K562 (cell line): ENCODE data around the gene BPIFB2. TPM values are rescaled to one million over a fixed set of nuclear protein-coding genes. Genes with fewer than 3 reads are reported as not detected.

Experiments used
- ATAC-seq: fragments of 200-7000 bp; cut with Tn5 transposase; 3 replicates; pipeline ENCODE4 v1.9.1; 2020; ENCODE audit warnings: moderate library complexity
- BruUV-seq: library from RNA; stranded (reverse); fragments of 400-500 nt; replicated peaks from 2 replicates; lab custom pipeline; 2021; lab: Mats Ljungman, UMichigan
- CTCF ChIA-PET: fragments of 300-600 bp; formaldehyde crosslinking; extraction: SDS; loops from one replicate; lab custom pipeline; 2021; ENCODE audit warnings: low intra/inter-chr PET ratio; lab: Yijun Ruan, JAX
- POLR2A ChIA-PET: fragments of 300-600, 350-650 bp; sonication (Branson Sonifier 250); formaldehyde crosslinking; extraction: SDS; loops from one replicate; lab custom pipeline; 2021; ENCODE audit warnings: antibody characterized with exemption, inconsistent platforms; lab: Yijun Ruan, JAX
- DNase-seq, 4 experiments: peaks; one replicate each; pipeline versions ENCODE4 v3.0.0 to v3.0.0-alpha.2; 2011 to 2018; ENCODE audit warnings: low spot score in 3 of 4, mixed read lengths in 3 of 4; ENCODE audit errors: extremely low read depth in 1 of 4
- FAIRE-seq: peaks from 2 replicates; lab custom pipeline; 2011; peaks lifted over from hg19 to GRCh38; lab: Jason Lieb, UNC
- H2AFZ ChIP-seq: 2 replicates; pipeline ENCODE4 v1.6.0; 2011; ENCODE audit warnings: low read depth, low read length, control low read depth, inconsistent platforms
- H3K27ac ChIP-seq: fragments of 200-600 bp; 3 replicates; pipeline ENCODE4 v1.8.0; 2011; ENCODE audit warnings: low read depth, mild to moderate bottlenecking, control low read depth, inconsistent platforms, low read length, moderate library complexity, mixed read lengths; ENCODE audit errors: extremely low read depth
- H3K27me3 ChIP-seq, 2 experiments: fragments of 300-600 bp in 1 of 2; 2 replicates in 1 of 2; 3 replicates in 1 of 2; pipeline versions ENCODE4 v1.6.0 to v1.8.0; 2011; ENCODE audit warnings: inconsistent platforms in 2 of 2, low read length in 2 of 2, mild to moderate bottlenecking in 1 of 2, mixed read lengths in 1 of 2, moderate library complexity in 1 of 2; ENCODE audit not compliant: control insufficient read depth in 2 of 2, insufficient read depth in 2 of 2
- H3K36me3 ChIP-seq: fragments of 300-600 bp; 3 replicates; pipeline ENCODE4 v1.8.0; 2011; ENCODE audit warnings: mild to moderate bottlenecking, low read length, inconsistent platforms; ENCODE audit not compliant: control insufficient read depth, insufficient read depth
- H3K4me1 ChIP-seq, 2 experiments: fragments of 200-600 bp in 1 of 2; replicated peaks in 1 of 2; 2 replicates in 1 of 2; 3 replicates in 1 of 2; pipeline versions ENCODE4 v1.5.1 to v1.8.0; 2011; ENCODE audit warnings: inconsistent platforms in 2 of 2, low read length in 2 of 2, mild to moderate bottlenecking in 1 of 2, mixed read lengths in 1 of 2, moderate library complexity in 1 of 2; ENCODE audit not compliant: control insufficient read depth in 2 of 2, insufficient read depth in 2 of 2
- H3K4me2 ChIP-seq: 2 replicates; pipeline ENCODE4 v1.6.1; 2011; ENCODE audit warnings: low read length, control low read depth, inconsistent platforms, mixed read lengths; ENCODE audit not compliant: insufficient read depth
- H3K4me3 ChIP-seq: fragments of 200-600 bp; sonication (generic), shearing (Covaris generic); 2 replicates; pipeline ENCODE4 v1.5.1; 2016; ENCODE audit warnings: control low read depth, inconsistent platforms
- H3K79me2 ChIP-seq: fragments of 200-600 bp; 3 replicates; pipeline ENCODE4 v1.8.0; 2011; ENCODE audit warnings: low read length, inconsistent platforms; ENCODE audit not compliant: control insufficient read depth, insufficient read depth
- H3K9ac ChIP-seq, 2 experiments: 2 replicates each; pipeline versions ENCODE4 v1.6.0 to v1.6.1; 2011; ENCODE audit warnings: low read depth in 2 of 2, low read length in 2 of 2, control low read depth in 1 of 2, inconsistent platforms in 1 of 2, mild to moderate bottlenecking in 1 of 2, mixed read lengths in 1 of 2; ENCODE audit not compliant: insufficient read depth in 1 of 2
- H3K9me1 ChIP-seq: one replicate; pipeline ENCODE4 v1.6.0; 2011; ENCODE audit warnings: inconsistent platforms, mild to moderate bottlenecking, low read length, moderate library complexity; ENCODE audit not compliant: control insufficient read depth, insufficient read depth
- H3K9me3 ChIP-seq: replicated peaks from 2 replicates; pipeline ENCODE4 v1.5.1; 2011; ENCODE audit warnings: low read depth, low read length, inconsistent platforms; ENCODE audit not compliant: control insufficient read depth, insufficient read depth
- H4K20me1 ChIP-seq: replicated peaks from 2 replicates; pipeline ENCODE4 v1.6.1; 2011; ENCODE audit warnings: low read length, inconsistent platforms, mixed read lengths; ENCODE audit not compliant: control insufficient read depth, insufficient read depth
- ATF1 ChIP-seq, 2 experiments: fragments of 450-650 bp in 1 of 2; IDR thresholded peaks; 2 replicates each; pipeline ENCODE4 v1.6.1; 2016; ENCODE audit warnings: missing compliant biosample characterization in 1 of 2, missing genetic modification characterization in 1 of 2
- BDP1 ChIP-seq: IDR thresholded peaks from 3 replicates; pipeline ENCODE4 v1.6.1; 2011; ENCODE audit not compliant: insufficient read length, insufficient read depth
- EWSR1 ChIP-seq: fragments of 450-650 bp; IDR thresholded peaks from 2 replicates; pipeline ENCODE4 v1.6.1; 2018; ENCODE audit warnings: borderline replicate concordance, mild to moderate bottlenecking, low read depth, moderate library complexity; ENCODE audit not compliant: partially characterized antibody
- STAT5A ChIP-seq: IDR thresholded peaks from 2 replicates; pipeline ENCODE4 v1.6.1; 2012; ENCODE audit warnings: low read length, inconsistent platforms, borderline replicate concordance
- ZKSCAN8 ChIP-seq: fragments of 200-800 bp; sonication (Bioruptor generic); IDR thresholded peaks from 2 replicates; pipeline ENCODE4 v1.6.1; 2016; ENCODE audit warnings: missing genetic modification characterization, missing compliant biosample characterization
- WGBS: fragments of 100-300 bp; shearing (Covaris generic); methylation state at CpG from one replicate; pipeline ENCODE4 v1.1.6; 2016; ENCODE audit warnings: low coverage, mixed read lengths; ENCODE audit not compliant: insufficient coverage; ENCODE audit errors: missing lambda C conversion rate; 5-methylcytosine and 5-hydroxymethylcytosine counted together
- in situ Hi-C: fragments of 300-500 bp; cut with MboI; formaldehyde crosslinking; loops from 4 replicates; pipeline ENCODE4 v1.15.0; 2018; ENCODE audit warnings: inconsistent platforms, mixed read lengths
- intact Hi-C: fragments of 100-400 bp; cut with micrococcal nuclease; formaldehyde crosslinking; loops from 2 replicates; pipeline ENCODE4 v1.14.2; 2022
- polyA plus RNA-seq, 8 experiments: library from polyadenylated mRNA; depleted of rRNA in 4 of 8; stranded (reverse) in 5 of 8; unstranded in 3 of 8; fragments of >200 nt; fragmentation: Nextera tagmentation in 2 of 8; fragmentation: Illumina TruSeq in 1 of 8; extraction: Ambion mirVana in 2 of 8; extraction: Trizol in 1 of 8; gene quantifications; 2 replicates each; pipeline versions ENCODE4 v1.2.1 to v1.2.3, GENCODE V29; 2011 to 2014; ENCODE audit warnings: inconsistent platforms in 1 of 8, missing spikeins in 1 of 8
- total RNA-seq, 7 experiments: library from RNA; depleted of rRNA in 6 of 7; stranded (reverse); fragments of >200 nt in 6 of 7; fragmentation: Illumina TruSeq in 2 of 7; extraction: Trizol in 2 of 7; gene quantifications; 2 replicates each; pipeline versions ENCODE4 v1.2.1 to v1.2.3, GENCODE V29; 2011 to 2021; ENCODE audit warnings: low replicate concordance in 1 of 7

Gene BPIFB2
- total and polyA plus RNA-seq, 9 of the 15 experiments (the other 6 are each of a cell fraction or from before 2014, with no cell fraction given): not detected

DNA sequence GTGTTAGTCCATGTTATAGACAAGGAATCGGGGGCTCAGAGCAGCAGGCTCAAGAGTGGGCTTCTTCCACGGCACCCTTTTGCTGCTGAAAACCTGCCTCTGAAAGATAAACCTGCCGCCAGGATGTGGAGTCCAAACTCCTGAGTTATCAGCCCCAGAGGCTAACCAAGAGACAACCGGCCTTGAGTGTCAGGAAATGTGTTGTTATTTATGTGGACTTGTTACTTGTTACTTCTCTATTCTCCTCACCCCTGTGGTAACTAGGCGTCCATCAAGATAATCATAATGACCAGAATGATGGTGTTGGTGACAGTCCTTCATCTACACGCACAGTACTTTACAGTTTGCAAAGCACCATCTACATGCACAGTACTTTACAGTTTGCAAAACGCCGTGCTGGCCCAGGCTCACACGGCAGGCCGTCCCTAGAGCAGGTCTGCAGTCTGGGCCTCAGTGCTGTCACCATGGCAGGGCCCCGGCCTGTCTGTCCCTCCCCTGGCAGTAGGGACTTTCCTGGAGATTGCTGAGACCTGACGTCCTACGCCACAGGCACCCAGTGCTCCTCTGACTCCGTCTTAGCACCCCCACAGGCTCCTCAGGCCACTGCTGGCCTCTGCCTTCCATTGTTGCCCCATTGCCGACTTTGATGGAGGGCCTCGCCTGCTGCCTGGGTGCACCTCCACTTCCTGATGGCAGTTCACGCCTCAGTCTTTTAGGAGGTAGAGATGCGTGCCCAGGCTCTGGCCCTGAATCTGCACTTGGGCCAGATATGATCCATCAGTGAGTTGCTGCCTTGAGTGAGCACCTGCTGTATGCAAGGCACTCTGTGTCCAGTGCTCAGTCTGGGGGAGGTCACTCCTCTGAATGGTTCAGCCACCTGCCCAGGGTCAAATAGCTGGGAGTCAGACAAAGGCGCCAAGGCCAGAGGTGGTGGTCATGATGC, 62.9 kb downstream of the BPIFB2 start:
- peak; percentile 6 for FAIRE-seq

DNA sequence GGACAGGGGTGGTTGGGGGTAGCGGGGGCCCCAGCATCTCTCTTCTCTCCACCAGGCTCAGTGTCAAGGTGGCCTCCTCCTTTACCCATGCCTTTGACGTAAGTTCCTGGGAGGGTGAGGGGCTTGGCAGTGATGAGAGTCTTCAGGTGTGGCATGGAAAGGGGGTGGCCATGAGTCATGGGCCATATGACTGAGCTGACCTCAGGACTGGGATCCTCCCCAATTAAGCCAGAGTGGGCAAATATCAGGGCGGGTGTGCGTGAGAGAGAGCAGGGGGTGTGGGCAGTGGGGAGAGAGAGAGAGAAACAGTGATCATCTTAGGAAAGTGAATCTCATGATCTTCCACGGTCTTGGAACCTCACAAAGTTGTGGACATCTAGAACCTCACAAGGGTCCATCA, 63.7 kb downstream of the BPIFB2 start:
- no peak overlapping the region for H3K27ac ChIP-seq
- H3K4me1 ChIP-seq: no peaks in the 10 kb centered on the region
- BruUV-seq: no TSS peak
- no peak overlapping the region for H3K4me2 ChIP-seq
- FAIRE-seq (no peak), ATAC-seq (no peak), DNase-seq (no peak)
- ChIA-PET POLR2A (interaction anchor here (0.6 kb wide), 1 partner anchor 39 kb away, joined by 3 read pairs; no protein-coding TSS in a partner anchor), CTCF (no interaction called here)
- in situ Hi-C loops: no loop called here
- H2AFZ ChIP-seq: no peak overlapping the region
- H3K9me3 ChIP-seq: no peaks in the 10 kb centered on the region
- no peak overlapping the region for H3K4me3 ChIP-seq
- no peak overlapping the region for H3K9ac ChIP-seq
- TF ChIP-seq EWSR1 (no peak), ATF1 (CRISPR knock-in tag; IDR thresholded peaks at IDR 0.05) (no peak), ATF1 (tag; IDR thresholded peaks at IDR 0.05) (no peak), STAT5A (no peak)
- H3K36me3 ChIP-seq: no peaks in the 10 kb centered on the region
- peaks cover 20 to 39% of the 10 kb centered on the region in 2 experiments; a peak in 4 of 5 replicates for H3K27me3 ChIP-seq
- H3K9me1 ChIP-seq: no peaks in the 10 kb centered on the region
- WGBS: 4% methylated on average over 4 of the region's 5 CpGs
- intact Hi-C loops: no loop called here
- H4K20me1 ChIP-seq: no peaks in the 10 kb centered on the region
- no peaks in the 10 kb centered on the region for H3K79me2 ChIP-seq

More for the DNA sequence above, 62.9 kb downstream of the BPIFB2 start:
- H3K9me3 ChIP-seq: no peaks in the 10 kb centered on the region
- peak; percentile 73; the same call in 1 of the 2 replicates for TF ChIP-seq ZKSCAN8 (CRISPR knock-in tag)
- TF ChIP-seq BDP1: no peak
- H3K79me2 ChIP-seq: no peaks in the 10 kb centered on the region
- no peak for ATAC-seq
- H3K36me3 ChIP-seq: no peaks in the 10 kb centered on the region
- WGBS: 1% methylated on average over 18 of the region's 19 CpGs
- in situ Hi-C loops: no loop called here
- no peak overlapping the region for H3K9ac ChIP-seq
- no peak for DNase-seq
- no TSS peak for BruUV-seq
- H3K4me1 ChIP-seq: no peaks in the 10 kb centered on the region
- H2AFZ ChIP-seq: no peak overlapping the region
- H3K9me1 ChIP-seq: no peaks in the 10 kb centered on the region
- ChIA-PET CTCF (no interaction called here), POLR2A (no interaction called here)
- no peak overlapping the region for H3K4me3 ChIP-seq
- peaks cover 20 to 39% of the 10 kb centered on the region in 2 experiments; a peak in 4 of 5 replicates for H3K27me3 ChIP-seq
- no peak overlapping the region for H3K4me2 ChIP-seq
- no peaks in the 10 kb centered on the region for H4K20me1 ChIP-seq
- intact Hi-C loops: no loop called here
- H3K27ac ChIP-seq: no peak overlapping the region
